HCT116 (cell line): ENCODE measurements around the gene SHROOM1.
"Not testable (repeated sequence)": the region's sequence is repeated elsewhere in the genome, so short reads cannot be mapped to it uniquely, and the experiment has no call there.

Source experiments
- CTCF ChIP-seq, 3 experiments: fragments of 200-600 bp in 1 of 3; sonication (generic) in 1 of 3; IDR thresholded peaks in 2 of 3; conservative IDR thresholded peaks in 1 of 3; 2 replicates each; pipeline ENCODE4 v1.5.1; 2012 to 2017; ENCODE audit warnings: low read depth in 2 of 3, low read length in 2 of 3, antibody characterized with exemption in 1 of 3, borderline replicate concordance in 1 of 3, control low read depth in 1 of 3, mild to moderate bottlenecking in 1 of 3, mixed read lengths in 1 of 3, mixed run types in 1 of 3, moderate library complexity in 1 of 3; ENCODE audit not compliant: insufficient read depth in 1 of 3
- ELF1 ChIP-seq: IDR thresholded peaks from 2 replicates; pipeline ENCODE4 v1.6.1; 2012; ENCODE audit warnings: low read depth, borderline replicate concordance
- EZH2phosphoT487 ChIP-seq: fragments of 200-600 bp; IDR thresholded peaks from 2 replicates; pipeline ENCODE4 v1.6.1; 2018; ENCODE audit warnings: antibody characterized with exemption, borderline replicate concordance
- MAX ChIP-seq: IDR thresholded peaks from 2 replicates; pipeline ENCODE4 v1.6.1; 2012
- SIN3A ChIP-seq: IDR thresholded peaks from 2 replicates; pipeline ENCODE4 v1.6.1; 2012; ENCODE audit warnings: low read depth
- ZBTB33 ChIP-seq: IDR thresholded peaks from 2 replicates; pipeline ENCODE4 v1.6.1; 2011; ENCODE audit warnings: mild to moderate bottlenecking, low read length, moderate library complexity; ENCODE audit not compliant: insufficient replicate concordance; ENCODE audit errors: extremely low read depth
- ZNF274 ChIP-seq: fragments of 200-500 bp; sonication (Bioruptor generic); IDR thresholded peaks from 2 replicates; pipeline ENCODE4 v1.6.1; 2014; ENCODE audit warnings: mild to moderate bottlenecking, low read depth, low read length, inconsistent platforms

- TF ChIP-seq CTCF (IDR thresholded peaks at IDR 0.05 in 2 of 3, conservative IDR thresholded peaks at IDR 0.05 in 1 of 3; ENCODE audit: borderline replicate concordance in 1 of 3, insufficient read depth in 1 of 3, low read depth in 2 of 3, low read length in 2 of 3); ZBTB33; ZNF274; MAX; EZH2phosphoT487; SIN3A; ELF1: not testable (repeated sequence)
These were observed 24.5 kb upstream of the SHROOM1 start for GRCh38 chr5:132854992-132855391.
